GM12878 (cell line): ENCODE data around the gene BICDL2. TPM values are rescaled to one million over a fixed set of nuclear protein-coding genes. Genes with fewer than 3 reads are reported as not detected.

Experiments used
- ATAC-seq: fragments of 200-7000 bp; cut with Tn5 transposase; 3 replicates; pipeline ENCODE4 v1.9.1; 2020; ENCODE audit warnings: mild to moderate bottlenecking, moderate library complexity
- BruUV-seq: library from RNA; stranded (reverse); fragments of 400-500 nt; replicated peaks from 2 replicates; lab custom pipeline; 2021; lab: Mats Ljungman, UMichigan
- CTCF ChIA-PET: fragments of 300-600 bp; sonication (Branson Sonifier 250); formaldehyde crosslinking; extraction: SDS; loops from one replicate; lab custom pipeline; 2021; ENCODE audit warnings: inconsistent platforms; lab: Yijun Ruan, JAX
- POLR2A ChIA-PET: fragments of 350-600 bp; formaldehyde crosslinking; extraction: SDS; loops from one replicate; lab custom pipeline; 2021; ENCODE audit warnings: inconsistent platforms; lab: Charles Lee
- RAD21 ChIA-PET: fragments of 300-600 bp; sonication (Branson Sonifier 250); formaldehyde crosslinking; loops from one replicate; lab custom pipeline; 2023; ENCODE audit warnings: antibody characterized with exemption; ENCODE audit not compliant: unreplicated experiment; lab: Charles Lee
- SMC1A ChIA-PET: fragments of 300-600 bp; sonication (Branson Sonifier 250); formaldehyde crosslinking; loops from one replicate; lab custom pipeline; 2023; ENCODE audit not compliant: unreplicated experiment, uncharacterized antibody; lab: Charles Lee
- DNase-seq: peaks from one replicate; pipeline ENCODE4 v3.0.0-alpha.2; 2011; ENCODE audit warnings: low read depth, low spot score
- FAIRE-seq: peaks from 3 replicates; lab custom pipeline; 2011; peaks lifted over from hg19 to GRCh38; lab: Jason Lieb, UNC
- H2AFZ ChIP-seq: 2 replicates; pipeline ENCODE4 v1.6.0; 2011; ENCODE audit warnings: low read depth, low read length, control low read depth; ENCODE audit not compliant: control insufficient read depth
- H3K27ac ChIP-seq: 2 replicates; pipeline ENCODE4 v1.5.1; 2011; ENCODE audit warnings: control low read depth; ENCODE audit not compliant: control insufficient read depth, insufficient read depth
- H3K27me3 ChIP-seq, 2 experiments: replicated peaks in 1 of 2; 2 replicates each; pipeline versions ENCODE4 v1.6.0 to v1.6.1; 2011; ENCODE audit warnings: low read length in 1 of 2; ENCODE audit not compliant: control insufficient read depth in 2 of 2, insufficient read depth in 2 of 2
- H3K36me3 ChIP-seq, 2 experiments: 2 replicates each; pipeline ENCODE4 v1.5.1; 2011; ENCODE audit warnings: low read length in 1 of 2; ENCODE audit not compliant: control insufficient read depth in 2 of 2, insufficient read depth in 2 of 2
- H3K4me1 ChIP-seq: 2 replicates; pipeline ENCODE4 v1.6.1; 2011; ENCODE audit warnings: mild to moderate bottlenecking, low read length, moderate library complexity, mixed read lengths; ENCODE audit not compliant: control insufficient read depth, insufficient read depth
- H3K4me2 ChIP-seq: 2 replicates; pipeline ENCODE4 v1.6.0; 2011; ENCODE audit warnings: control low read depth; ENCODE audit not compliant: control insufficient read depth, insufficient read depth
- H3K4me3 ChIP-seq: fragments of 200-600 bp; sonication (generic); 2 replicates; pipeline ENCODE4 v1.5.1; 2016
- H3K79me2 ChIP-seq: 2 replicates; pipeline ENCODE4 v1.6.0; 2011; ENCODE audit warnings: low read length; ENCODE audit not compliant: control insufficient read depth, insufficient read depth
- H3K9ac ChIP-seq: 2 replicates; pipeline ENCODE4 v1.8.0; 2011; ENCODE audit warnings: low read length, control low read depth, mixed read lengths; ENCODE audit not compliant: control insufficient read depth, insufficient read depth
- H3K9me3 ChIP-seq: replicated peaks from 3 replicates; pipeline ENCODE4 v1.5.1; 2011; ENCODE audit warnings: mild to moderate bottlenecking, low read length; ENCODE audit not compliant: control insufficient read depth, insufficient read depth
- H4K20me1 ChIP-seq: 2 replicates; pipeline ENCODE4 v1.6.0; 2011; ENCODE audit not compliant: control insufficient read depth, insufficient read depth
- CTCF ChIP-seq, 3 experiments: IDR thresholded peaks in 2 of 3; conservative IDR thresholded peaks in 1 of 3; 2 replicates each; pipeline ENCODE4 v1.5.1; 2011; ENCODE audit warnings: low read depth in 3 of 3, low read length in 3 of 3, mild to moderate bottlenecking in 3 of 3, control low read depth in 2 of 3, moderate library complexity in 2 of 3, inconsistent platforms in 1 of 3, mixed read lengths in 1 of 3; ENCODE audit not compliant: control insufficient read depth in 2 of 3, insufficient read depth in 1 of 3; ENCODE audit errors: extremely low read depth in 1 of 3
- NR2C1 ChIP-seq: fragments of 450-650 bp; IDR thresholded peaks from 2 replicates; pipeline ENCODE4 v1.6.1; 2017; ENCODE audit warnings: antibody characterized with exemption, mild to moderate bottlenecking, moderate library complexity
- SKIL ChIP-seq: fragments of 450-650 bp; IDR thresholded peaks from 2 replicates; pipeline ENCODE4 v1.6.1; 2017; ENCODE audit warnings: mild to moderate bottlenecking, low read depth, inconsistent platforms; ENCODE audit not compliant: poor library complexity, severe bottlenecking
- SP1 ChIP-seq: IDR thresholded peaks from one replicate; pipeline ENCODE4 v1.6.1; 2011; ENCODE audit warnings: low read depth, low read length
- ZBTB4 ChIP-seq: fragments of 450-650 bp; formaldehyde crosslinking; IDR thresholded peaks from 2 replicates; pipeline ENCODE4 v1.4.0; 2022; ENCODE audit warnings: mild to moderate bottlenecking, moderate library complexity
- WGBS: methylation state at CpG from one replicate; pipeline ENCODE4 v1.1.6; 2016; ENCODE audit warnings: low lambda C conversion rate; ENCODE audit not compliant: insufficient replicate concordance, insufficient coverage; ENCODE audit errors: missing lambda C conversion rate; 5-methylcytosine and 5-hydroxymethylcytosine counted together
- in situ Hi-C: fragments of 300-500 bp; cut with MboI; formaldehyde crosslinking; loops from 9 replicates; pipeline ENCODE4 v1.14.3; 2018; ENCODE audit warnings: mixed read lengths
- intact Hi-C: fragments of 100-400 bp; cut with micrococcal nuclease; formaldehyde crosslinking; loops from one replicate; pipeline ENCODE4 v1.14.2; 2022; ENCODE audit not compliant: unreplicated experiment
- polyA plus RNA-seq, 11 experiments: library from polyadenylated mRNA; depleted of rRNA in 4 of 11; unstranded in 6 of 11; stranded (reverse) in 5 of 11; fragments of >200 nt; fragmentation: Nextera tagmentation in 4 of 11; fragmentation: Illumina TruSeq in 1 of 11; extraction: Ambion mirVana in 4 of 11; extraction: Trizol in 1 of 11; gene quantifications; 1 replicate in 1 of 11; 2 replicates in 10 of 11; pipeline versions ENCODE4 v1.2.1 to v1.2.3, GENCODE V29; 2011 to 2016; ENCODE audit warnings: inconsistent platforms in 2 of 11, missing spikeins in 2 of 11, low read depth in 1 of 11
- total RNA-seq, 4 experiments: library from RNA; depleted of rRNA in 3 of 4; stranded (reverse); fragments of >200 nt in 3 of 4; fragmentation: Illumina TruSeq in 1 of 4; extraction: Trizol in 1 of 4; gene quantifications; 2 replicates each; pipeline versions ENCODE4 v1.2.1 to v1.2.3, GENCODE V29; 2013 to 2021

Gene BICDL2
- total and polyA plus RNA-seq, 10 of the 15 experiments (the other 5 are each of a cell fraction or from before 2014, with no cell fraction given), result not detected

GRCh38 chr16:2985893-2986355 is 50.8 kb downstream of the BICDL2 start:
- H3K27ac ChIP-seq, result no peak overlapping the region
- ChIA-PET SMC1A (interaction anchor here (0.7 kb wide), 1 partner anchor 55 kb away, joined by 3 read pairs; no protein-coding TSS in a partner anchor), RAD21 (no interaction called here)
- DNase-seq, result no peak
- no TSS peak for BruUV-seq
- intact Hi-C loops, result no loop called here
- TF ChIP-seq NR2C1 (no peak), ZBTB4 (CRISPR knock-in tag) (no peak), SP1 (no peak), SKIL (no peak), CTCF (IDR thresholded peaks at IDR 0.05 in 2 of 3, conservative IDR thresholded peaks at IDR 0.05 in 1 of 3; ENCODE audit: control insufficient read depth in 2 of 3, extremely low read depth in 1 of 3, insufficient read depth in 1 of 3, low read depth in 3 of 3, low read length in 3 of 3) (no peak)
- TF ChIP-seq, all 136 proteins: peak for 0
- ATAC-seq (no peak), FAIRE-seq (no peak)
- no peaks in the 10 kb centered on the region for H3K4me1 ChIP-seq
- no peaks in the 10 kb centered on the region for H3K9me3 ChIP-seq
- in situ Hi-C loops, result no loop called here
- H3K4me3 ChIP-seq, result no peak overlapping the region
- H2AFZ ChIP-seq, result no peak overlapping the region
- H3K4me2 ChIP-seq, result no peak overlapping the region
- ChIA-PET POLR2A (no interaction called here), CTCF (interaction anchor here (1.0 kb wide), 1 partner anchor 59 kb away, joined by 3 read pairs; no protein-coding TSS in a partner anchor)
- no peaks in the 10 kb centered on the region for H3K36me3 ChIP-seq
- WGBS, result 30% methylated on average over 14 of the region's 15 CpGs
- no peak overlapping the region for H3K9ac ChIP-seq
- no peaks in the 10 kb centered on the region for H4K20me1 ChIP-seq
- H3K79me2 ChIP-seq, result no peaks in the 10 kb centered on the region
- peaks cover 2 to 4% of the 10 kb centered on the region in 2 experiments; a peak in 1 of 4 replicates for H3K27me3 ChIP-seq
